Epithelial cell of esophagus (primary cell): ENCODE data around the gene CEBPZ.
A peak's percentile ranks its signal among the peaks of the same experiment; 100 is the strongest.

Experiments used
- DNase-seq: peaks from one replicate; pipeline ENCODE4 v3.0.0; 2010; ENCODE audit warnings: low read depth
- H3K4me3 ChIP-seq: 2 replicates; pipeline ENCODE4 v1.5.1; 2011; ENCODE audit warnings: mild to moderate bottlenecking, low read length, control low read depth
- TF ChIP-seq, protein P1 (sequence below): IDR thresholded peaks from 2 replicates; pipeline ENCODE4 v1.5.1; 2011; ENCODE audit warnings: low read depth, mild to moderate bottlenecking, low read length, control low read depth, inconsistent platforms; ENCODE audit not compliant: insufficient read depth; ENCODE audit errors: missing control alignments

Gene CEBPZ

DNA sequence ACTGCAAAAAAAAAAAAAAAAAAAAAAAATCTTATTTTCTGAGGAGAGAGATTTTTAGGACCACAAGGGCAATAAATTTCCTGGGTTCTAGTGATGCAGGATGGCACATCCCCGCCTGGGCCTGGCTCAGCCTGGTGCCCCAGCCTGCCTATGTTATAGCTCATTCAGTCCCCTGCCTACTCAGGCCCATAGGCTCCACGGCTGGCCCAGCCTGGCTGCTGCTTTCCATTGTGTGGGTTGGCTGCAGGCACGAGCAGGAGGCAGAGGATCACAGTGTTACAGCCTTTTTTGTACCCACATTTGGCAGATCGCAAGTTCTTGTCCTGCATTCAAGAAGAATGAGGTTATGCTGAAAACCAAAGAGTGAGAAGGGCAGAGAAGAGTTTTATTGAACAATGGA is 40.1 kb downstream of the CEBPZ start:
- no peak overlapping the region for H3K4me3 ChIP-seq
- no peak for DNase-seq
- TF ChIP-seq, protein P1, sequence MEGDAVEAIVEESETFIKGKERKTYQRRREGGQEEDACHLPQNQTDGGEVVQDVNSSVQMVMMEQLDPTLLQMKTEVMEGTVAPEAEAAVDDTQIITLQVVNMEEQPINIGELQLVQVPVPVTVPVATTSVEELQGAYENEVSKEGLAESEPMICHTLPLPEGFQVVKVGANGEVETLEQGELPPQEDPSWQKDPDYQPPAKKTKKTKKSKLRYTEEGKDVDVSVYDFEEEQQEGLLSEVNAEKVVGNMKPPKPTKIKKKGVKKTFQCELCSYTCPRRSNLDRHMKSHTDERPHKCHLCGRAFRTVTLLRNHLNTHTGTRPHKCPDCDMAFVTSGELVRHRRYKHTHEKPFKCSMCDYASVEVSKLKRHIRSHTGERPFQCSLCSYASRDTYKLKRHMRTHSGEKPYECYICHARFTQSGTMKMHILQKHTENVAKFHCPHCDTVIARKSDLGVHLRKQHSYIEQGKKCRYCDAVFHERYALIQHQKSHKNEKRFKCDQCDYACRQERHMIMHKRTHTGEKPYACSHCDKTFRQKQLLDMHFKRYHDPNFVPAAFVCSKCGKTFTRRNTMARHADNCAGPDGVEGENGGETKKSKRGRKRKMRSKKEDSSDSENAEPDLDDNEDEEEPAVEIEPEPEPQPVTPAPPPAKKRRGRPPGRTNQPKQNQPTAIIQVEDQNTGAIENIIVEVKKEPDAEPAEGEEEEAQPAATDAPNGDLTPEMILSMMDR = no peak

GRCh38 chr2:37190290-37190689 is 41.1 kb downstream of the CEBPZ start:
- TF ChIP-seq, protein P1 = no peak
- DNase-seq = no peak
- no peak overlapping the region for H3K4me3 ChIP-seq

DNA sequence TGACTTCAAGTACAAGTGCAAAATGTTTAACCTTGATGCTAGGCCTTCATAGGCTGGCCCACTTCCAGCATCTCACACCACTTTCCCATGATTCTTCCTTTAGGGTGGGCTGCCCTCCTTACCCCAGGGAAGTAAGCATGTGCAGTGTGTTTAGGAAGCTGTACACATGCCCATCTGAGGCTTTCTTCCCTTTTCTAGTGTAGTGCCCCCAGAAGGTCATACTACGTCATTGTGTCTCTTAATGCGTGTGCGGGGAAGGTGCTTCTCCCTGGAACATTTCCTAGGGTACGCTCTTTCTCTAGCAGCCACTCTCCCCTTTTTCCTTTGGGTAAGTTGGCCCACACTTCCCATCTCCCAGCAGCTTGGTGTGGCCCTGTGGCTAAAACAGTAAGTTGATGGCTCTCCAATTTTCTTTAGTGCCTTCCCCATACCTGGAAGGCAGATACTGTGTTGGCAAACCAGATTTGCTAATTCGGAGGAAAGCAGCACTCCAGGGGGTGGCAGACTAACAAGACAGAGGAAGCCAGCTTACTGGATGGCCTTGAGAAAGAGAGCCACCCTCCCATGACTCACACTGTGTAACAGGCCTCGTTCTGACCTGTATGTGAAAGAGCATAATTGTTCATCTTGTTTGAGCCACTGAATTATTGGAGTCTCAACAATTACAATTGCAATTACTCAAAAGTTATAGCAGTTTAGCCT is 41.8 kb downstream of the CEBPZ start:
- TF ChIP-seq, protein P1 = peak; percentile 27
- no peak overlapping the region for H3K4me3 ChIP-seq
- DNase-seq = peak; percentile 93

GRCh38 chr2:37188570-37188969 is 42.8 kb downstream of the CEBPZ start, which contains the start of gene SULT6B1:
SULT6B1 (minus strand) TSS chr2:37188670; CDS start chr2:37188640, 30 bp downstream.
- TF ChIP-seq, protein P1 = no peak
- H3K4me3 ChIP-seq = no peak within 1 kb of the TSS
- no peak for DNase-seq

DNA sequence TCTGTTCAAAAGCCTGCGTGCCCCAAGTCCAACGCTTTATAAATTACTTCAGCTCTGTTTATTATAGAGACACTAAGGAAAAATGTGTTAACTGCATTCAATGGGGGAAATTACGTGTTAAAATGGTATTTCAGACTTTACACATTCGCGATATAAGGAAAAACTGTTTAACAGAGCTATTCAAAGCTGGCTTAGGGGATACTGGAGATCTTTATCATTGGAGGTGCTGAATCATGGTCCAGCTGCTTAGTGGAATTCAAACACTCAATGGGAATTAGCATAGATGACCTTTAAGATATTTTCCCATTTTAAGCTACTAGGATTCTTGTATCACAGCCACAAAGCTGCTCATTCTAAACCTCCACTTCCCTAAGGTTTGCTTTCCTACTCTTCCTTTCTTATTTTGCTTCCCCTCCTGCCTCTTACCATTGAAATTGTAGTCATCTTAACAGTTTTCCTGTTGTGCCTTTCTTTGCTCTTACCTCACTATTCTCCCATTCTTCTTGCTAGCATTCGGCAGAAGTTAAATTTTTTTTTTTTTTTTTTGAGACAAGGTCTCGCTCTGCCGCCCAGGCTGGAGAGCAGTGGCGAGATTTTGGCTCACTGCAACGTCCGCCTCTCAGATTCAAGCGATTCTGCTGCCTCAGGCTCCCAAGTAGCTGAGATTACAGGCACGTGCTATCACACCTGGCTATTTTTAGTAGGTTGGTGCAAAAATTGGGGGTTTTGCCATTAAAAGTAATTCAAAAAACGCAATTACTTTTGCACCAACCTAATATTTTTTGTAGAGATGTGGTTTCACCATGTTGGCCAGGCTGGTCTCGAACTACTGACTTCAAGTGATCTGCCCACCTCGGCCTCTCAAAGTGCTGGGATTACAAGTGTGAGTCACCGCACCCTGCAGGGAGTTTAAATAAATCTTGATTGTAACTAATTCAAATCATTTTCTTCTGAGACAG is 49.4 kb downstream of the CEBPZ start:
- no peak overlapping the region for H3K4me3 ChIP-seq
- no peak for DNase-seq
- TF ChIP-seq, protein P1 = no peak

DNA sequence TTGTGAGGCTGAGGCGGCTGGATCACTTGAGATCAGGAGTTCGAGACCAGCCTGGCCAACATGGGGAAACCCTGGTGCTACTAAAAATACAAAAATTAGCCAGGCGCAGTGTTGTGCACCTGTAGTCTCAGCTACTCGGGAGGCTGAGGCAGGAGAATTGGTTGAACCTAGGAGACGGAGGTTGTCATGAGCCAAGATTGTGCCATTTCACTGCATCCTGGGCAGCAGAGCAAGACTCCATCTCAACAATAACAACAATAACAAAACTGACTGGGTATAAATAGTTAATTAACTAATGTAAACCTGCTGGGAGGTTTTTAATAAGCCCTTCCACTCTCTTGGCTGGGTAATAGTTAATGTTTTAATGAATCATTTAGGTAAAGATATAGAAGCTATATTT is 50.8 kb downstream of the CEBPZ start:
- no peak overlapping the region for H3K4me3 ChIP-seq
- TF ChIP-seq, protein P1 = no peak
- no peak for DNase-seq
